IPS-20b (cell line): ENCODE measurements around the gene B4GAT1.
A peak's percentile ranks its signal among the peaks of the same experiment; 100 is the strongest.

Experiments used
- H3K27ac ChIP-seq: one replicate; pipeline ENCODE4 v1.5.1; 2013; ENCODE audit warnings: low read length
- H3K27me3 ChIP-seq: 2 replicates; pipeline ENCODE4 v1.6.1; 2013; ENCODE audit warnings: mild to moderate bottlenecking, low read length, inconsistent platforms; ENCODE audit not compliant: insufficient read depth
- H3K36me3 ChIP-seq: 2 replicates; pipeline ENCODE4 v1.6.1; 2013; ENCODE audit warnings: low read depth, mild to moderate bottlenecking, inconsistent platforms, low read length, moderate library complexity; ENCODE audit not compliant: insufficient read depth
- H3K4me1 ChIP-seq: 2 replicates; pipeline ENCODE4 v1.6.1; 2013; ENCODE audit warnings: mild to moderate bottlenecking, control low read depth, inconsistent platforms, low read length, moderate library complexity; ENCODE audit not compliant: insufficient read depth
- H3K4me3 ChIP-seq: 2 replicates; pipeline ENCODE4 v1.5.1; 2013; ENCODE audit warnings: mild to moderate bottlenecking, low read length, inconsistent platforms
- H3K9ac ChIP-seq: 2 replicates; pipeline ENCODE4 v1.6.1; 2013; ENCODE audit warnings: low read depth, mild to moderate bottlenecking, inconsistent platforms, low read length, moderate library complexity
- H3K9me3 ChIP-seq: 2 replicates; pipeline ENCODE4 v1.6.1; 2013; ENCODE audit warnings: mild to moderate bottlenecking, low read depth, low read length, inconsistent platforms; ENCODE audit not compliant: insufficient read depth

B4GAT1 gene

DNA sequence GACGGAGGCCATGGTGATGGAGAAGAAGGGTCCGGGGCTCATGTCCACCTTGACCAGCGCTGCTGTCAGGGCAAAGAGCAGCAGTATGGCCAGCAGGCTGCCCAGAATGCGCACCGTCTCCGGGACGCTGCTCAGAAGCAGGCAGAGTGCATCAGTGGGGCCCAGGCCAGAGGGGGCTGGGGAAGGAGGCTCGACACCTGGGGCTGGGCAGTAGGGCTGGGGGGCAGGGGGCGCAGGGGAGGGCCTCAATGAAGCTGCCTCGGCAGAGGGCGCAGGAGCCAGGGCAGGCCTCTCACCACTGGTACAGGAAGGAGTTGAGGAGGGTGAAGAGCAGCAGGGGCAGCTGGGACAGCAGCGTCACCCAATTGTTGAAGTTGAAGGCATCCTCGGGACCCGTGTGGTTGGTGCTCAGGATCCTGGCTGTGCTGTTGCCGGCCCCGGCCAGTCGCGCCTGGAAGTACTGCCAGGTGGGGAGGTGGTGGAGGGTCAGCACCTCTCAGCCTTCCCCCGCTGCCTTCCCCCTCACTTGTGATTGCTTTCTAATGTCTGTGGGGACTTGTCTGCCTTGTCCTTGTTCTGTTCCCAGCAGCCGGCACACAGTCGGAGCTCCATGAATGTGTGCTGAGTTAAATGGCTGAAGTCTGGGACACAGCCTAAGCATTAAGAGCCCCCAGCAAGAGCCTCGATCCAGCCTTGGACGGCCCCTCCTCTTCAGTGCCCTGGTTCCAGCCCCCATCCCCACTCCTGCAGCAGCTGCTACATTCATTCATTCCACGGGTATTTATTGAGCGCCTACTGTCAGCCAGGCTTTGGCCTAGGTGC is 21.9 kb upstream of the B4GAT1 start:
- Histone ChIP-seq H3K4me1 (peaks cover 14% of the 10 kb centered on the region), H3K36me3 (peaks cover 53% of the 10 kb centered on the region), H3K9me3 (no peaks in the 10 kb centered on the region), H3K27ac (no peak overlapping the region), H3K27me3 (no peaks in the 10 kb centered on the region), H3K9ac (peak overlapping the region; percentile 98; the same call in 1 of the 2 replicates), H3K4me3 (peak overlapping the region; percentile 98)

DNA sequence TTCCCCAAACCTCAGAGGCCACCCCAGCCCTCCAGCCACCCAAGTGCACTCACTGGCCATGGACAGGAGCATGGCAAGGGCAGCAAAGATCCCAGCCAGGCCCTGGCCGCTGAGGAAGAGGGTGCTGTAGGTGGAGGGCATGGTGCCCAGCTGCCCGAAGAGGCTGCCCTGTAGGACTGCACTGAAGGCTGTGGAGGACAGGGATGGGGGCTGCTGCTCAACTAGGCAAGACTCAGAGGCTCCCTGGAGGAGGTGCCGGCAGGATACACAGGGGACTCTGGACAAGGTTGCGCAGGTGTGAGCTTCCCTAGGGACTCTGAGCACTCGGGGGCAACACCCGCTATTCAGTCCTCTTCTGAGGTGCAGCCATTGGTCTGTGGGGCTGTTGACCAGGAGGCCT is 21.1 kb upstream of the B4GAT1 start:
- Histone ChIP-seq H3K4me3 (no peak overlapping the region), H3K27me3 (no peaks in the 10 kb centered on the region), H3K36me3 (peaks cover 56% of the 10 kb centered on the region), H3K27ac (no peak overlapping the region), H3K9me3 (no peaks in the 10 kb centered on the region), H3K4me1 (peaks cover 14% of the 10 kb centered on the region), H3K9ac (no peak overlapping the region)

DNA sequence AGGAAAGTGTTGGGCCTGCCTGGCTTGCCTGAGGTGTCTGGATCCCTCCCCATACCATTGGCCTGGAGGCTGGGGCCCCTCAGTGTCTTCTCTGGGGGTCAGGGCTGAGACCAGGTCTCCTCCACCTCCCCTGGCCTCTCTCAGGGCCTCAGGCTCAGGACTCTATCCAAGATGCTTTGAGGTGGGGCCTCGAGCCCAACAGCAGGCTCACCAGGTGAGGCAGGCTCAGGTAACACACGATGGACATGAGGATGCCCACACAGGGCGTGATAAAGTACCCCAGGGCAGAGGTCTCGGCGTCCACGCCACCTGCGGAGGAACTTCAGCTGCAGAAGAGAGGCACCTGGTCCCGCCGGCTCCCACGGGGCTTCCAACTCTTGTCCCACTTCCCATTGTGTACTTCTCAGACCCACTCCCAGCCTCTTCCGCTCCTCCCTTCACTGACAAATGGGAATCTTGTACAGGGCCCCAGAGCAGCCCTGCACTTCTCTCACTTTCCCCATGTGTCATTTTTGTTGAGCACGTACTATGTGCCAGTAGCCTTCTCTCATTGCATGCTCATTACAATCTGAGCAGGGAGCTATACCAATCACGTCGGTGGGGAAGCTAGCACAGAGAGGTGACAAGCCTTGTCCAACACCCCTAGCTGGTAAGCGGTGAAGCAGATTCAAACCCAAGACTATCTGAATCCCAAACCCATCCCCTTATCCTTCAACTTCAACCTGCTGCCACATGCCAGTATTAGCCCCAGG is 20.3 kb upstream of the B4GAT1 start:
- Histone ChIP-seq H3K9ac (no peak overlapping the region), H3K27ac (no peak overlapping the region), H3K9me3 (no peaks in the 10 kb centered on the region), H3K4me1 (peaks cover 11% of the 10 kb centered on the region), H3K4me3 (no peak overlapping the region), H3K36me3 (peaks cover 63% of the 10 kb centered on the region), H3K27me3 (no peaks in the 10 kb centered on the region)

DNA sequence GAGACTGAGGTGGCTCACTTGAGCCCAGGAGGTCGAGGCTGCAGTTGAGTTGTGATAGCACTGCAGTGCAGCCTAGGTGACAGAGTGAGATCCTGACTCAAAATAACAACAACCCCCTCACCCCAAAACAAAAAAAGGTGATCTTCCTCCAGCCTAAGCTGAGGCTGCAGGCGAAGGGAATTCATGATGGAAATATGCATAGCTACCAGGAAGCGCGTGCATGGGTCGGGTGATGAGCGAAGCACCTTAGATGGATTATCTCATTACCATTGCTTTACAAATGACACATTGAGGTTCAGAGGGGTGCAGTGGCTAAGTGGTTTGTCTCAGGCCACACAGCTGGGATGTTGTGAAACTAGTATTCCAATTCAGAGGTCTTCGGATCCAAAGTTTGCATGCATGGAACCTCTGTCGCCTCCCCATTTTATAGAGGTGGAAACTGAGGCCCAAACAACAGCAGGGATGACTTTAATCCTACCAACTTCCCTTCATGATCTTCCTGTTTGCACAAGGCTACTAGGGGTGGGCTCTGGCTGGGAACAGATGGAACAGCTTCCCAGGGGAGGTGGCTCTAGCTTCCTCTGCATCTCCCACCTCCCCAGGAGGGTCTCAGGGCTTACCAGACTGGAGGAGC is 19.5 kb upstream of the B4GAT1 start:
- H3K27me3 ChIP-seq, result no peaks in the 10 kb centered on the region
- H3K36me3 ChIP-seq, result peaks cover 71% of the 10 kb centered on the region
- peaks cover 8% of the 10 kb centered on the region for H3K4me1 ChIP-seq

DNA sequence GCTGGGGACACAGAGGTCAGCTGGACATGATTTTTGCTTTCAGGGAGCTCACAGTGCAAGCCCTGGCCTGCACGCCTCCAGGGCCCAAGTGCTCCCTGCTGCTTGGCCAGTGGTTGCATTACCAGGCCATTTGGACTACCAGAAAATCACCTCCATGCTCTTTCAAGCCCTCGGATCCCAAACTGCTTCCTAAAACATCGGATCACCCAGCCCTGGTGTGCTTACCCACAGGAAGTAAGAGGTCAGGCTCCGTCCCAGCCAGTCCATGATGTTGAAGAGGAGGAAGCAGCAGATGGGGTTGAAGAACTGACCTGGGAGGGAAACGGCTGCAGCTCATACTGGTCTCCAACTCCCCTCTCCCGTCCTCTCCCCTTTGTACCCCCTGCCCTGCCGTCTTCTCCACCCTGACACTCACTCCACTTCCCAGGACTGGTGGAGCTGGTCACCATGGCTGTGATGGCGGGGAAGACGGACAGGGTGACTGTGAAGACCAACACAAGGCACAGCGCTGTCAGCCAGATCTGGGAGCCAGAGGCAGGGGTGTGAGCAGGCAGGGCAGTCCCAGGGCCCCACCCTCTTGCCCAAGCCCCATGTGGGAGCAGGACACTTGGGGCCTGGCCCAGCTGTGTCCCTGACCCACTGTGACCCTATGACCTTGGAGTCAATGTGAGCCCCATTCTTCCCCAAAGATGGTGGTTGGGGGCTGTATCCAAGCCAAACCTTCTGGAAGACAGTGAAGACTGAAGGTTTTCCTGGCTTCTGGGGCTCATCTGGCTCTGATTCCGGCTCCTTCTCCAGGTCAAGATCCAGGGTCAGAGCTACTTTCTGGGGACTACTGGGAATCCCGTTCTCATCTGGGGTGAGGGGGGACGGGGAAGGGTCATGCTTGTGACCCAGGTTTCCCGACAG is 18.5 kb upstream of the B4GAT1 start:
- Histone ChIP-seq H3K4me1 (peaks cover 8% of the 10 kb centered on the region), H3K9ac (no peak overlapping the region), H3K9me3 (no peaks in the 10 kb centered on the region), H3K27me3 (no peaks in the 10 kb centered on the region), H3K27ac (no peak overlapping the region), H3K36me3 (peaks cover 71% of the 10 kb centered on the region), H3K4me3 (no peak overlapping the region)

More for the DNA sequence above, 19.5 kb upstream of the B4GAT1 start:
- Histone ChIP-seq H3K4me3 (no peak overlapping the region), H3K9me3 (no peaks in the 10 kb centered on the region), H3K9ac (no peak overlapping the region), H3K27ac (no peak overlapping the region)

DNA sequence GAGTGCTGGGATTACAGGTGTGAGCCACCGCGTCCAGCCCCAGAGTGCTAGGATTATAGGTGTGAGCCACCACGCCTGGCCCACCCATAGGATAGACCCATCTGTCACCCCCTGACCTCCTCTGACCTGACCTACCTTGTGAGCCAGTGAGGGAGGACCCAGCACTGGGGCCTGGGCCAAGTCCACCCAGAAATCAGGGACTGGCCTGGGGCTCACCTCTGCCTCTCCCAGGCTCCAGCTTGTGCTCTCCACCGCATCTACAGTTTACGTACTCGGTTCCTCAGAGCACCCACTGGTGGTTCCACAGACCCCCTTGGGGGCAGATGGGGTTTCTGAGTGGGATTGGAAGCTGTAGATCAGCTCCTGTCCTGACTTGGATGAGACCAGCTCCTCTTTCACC is 17.7 kb upstream of the B4GAT1 start:
- H3K27ac ChIP-seq, result no peak overlapping the region
- H3K9me3 ChIP-seq, result no peaks in the 10 kb centered on the region
- H3K4me1 ChIP-seq, result peaks cover 7% of the 10 kb centered on the region
- no peak overlapping the region for H3K9ac ChIP-seq
- H3K27me3 ChIP-seq, result no peaks in the 10 kb centered on the region
- H3K4me3 ChIP-seq, result no peak overlapping the region
- peaks cover 71% of the 10 kb centered on the region for H3K36me3 ChIP-seq

DNA sequence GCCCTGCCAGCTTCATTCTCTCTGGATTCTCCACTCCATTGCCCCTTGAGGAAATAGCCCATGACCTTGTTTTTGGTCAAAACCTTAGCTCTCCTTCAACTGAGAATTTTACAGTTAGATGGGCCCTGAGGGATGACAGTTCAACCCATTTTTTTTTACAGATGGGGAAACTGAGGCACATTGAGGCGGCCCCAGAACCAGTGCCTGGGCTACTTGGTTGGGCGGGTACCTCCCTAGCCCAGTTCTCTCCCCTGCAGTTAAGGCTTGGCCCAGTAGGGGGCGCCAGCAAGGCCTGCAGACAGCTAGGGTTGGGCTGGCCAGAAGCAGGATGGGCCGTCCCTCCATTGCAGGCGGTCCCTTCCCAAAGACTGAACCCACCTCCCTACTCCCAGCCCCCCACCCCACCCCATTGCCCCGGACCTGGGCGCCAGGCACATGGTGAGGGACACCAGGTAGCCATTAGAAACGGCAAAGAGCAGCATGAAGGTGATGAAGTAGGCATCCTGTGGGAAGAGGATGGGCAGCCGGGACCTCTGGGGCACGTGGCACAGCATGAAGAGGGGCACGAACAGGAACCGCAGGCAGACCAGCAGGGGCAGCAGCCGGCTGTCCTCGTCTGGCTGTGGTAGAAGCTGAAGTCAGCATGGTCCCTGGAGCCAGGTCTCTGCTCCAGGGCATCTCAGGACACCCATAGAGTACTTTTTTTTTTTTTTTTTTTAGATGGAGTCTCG is 16.5 kb upstream of the B4GAT1 start:
- Histone ChIP-seq H3K4me3 (no peak overlapping the region), H3K9ac (no peak overlapping the region), H3K27me3 (no peaks in the 10 kb centered on the region), H3K27ac (no peak overlapping the region), H3K4me1 (no peaks in the 10 kb centered on the region), H3K9me3 (no peaks in the 10 kb centered on the region), H3K36me3 (peaks cover 61% of the 10 kb centered on the region)

DNA sequence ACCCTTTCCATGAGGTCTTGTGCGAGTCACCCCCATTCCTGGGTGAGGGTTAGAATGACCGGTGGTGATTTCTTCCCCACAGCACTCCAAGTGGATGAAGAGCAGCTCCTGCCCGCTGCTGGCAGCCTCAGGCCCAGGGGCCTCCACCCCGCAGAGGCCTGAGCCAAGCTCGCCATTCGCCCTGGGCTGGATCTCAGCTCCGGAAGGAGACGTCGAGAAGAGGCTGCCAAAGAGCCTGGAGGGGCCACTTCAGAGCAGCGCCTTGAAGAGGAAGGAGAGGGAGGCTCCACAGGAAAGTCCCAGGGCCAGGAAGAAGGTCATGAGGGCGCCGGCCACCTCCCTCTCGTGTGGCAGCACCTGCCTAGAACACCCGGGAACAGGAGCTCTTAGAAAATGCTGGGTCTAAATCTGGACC is 15.8 kb upstream of the B4GAT1 start:
- Histone ChIP-seq H3K27ac (no peak overlapping the region), H3K4me1 (no peaks in the 10 kb centered on the region), H3K27me3 (no peaks in the 10 kb centered on the region), H3K4me3 (no peak overlapping the region), H3K36me3 (peaks cover 54% of the 10 kb centered on the region), H3K9me3 (no peaks in the 10 kb centered on the region), H3K9ac (no peak overlapping the region)

DNA sequence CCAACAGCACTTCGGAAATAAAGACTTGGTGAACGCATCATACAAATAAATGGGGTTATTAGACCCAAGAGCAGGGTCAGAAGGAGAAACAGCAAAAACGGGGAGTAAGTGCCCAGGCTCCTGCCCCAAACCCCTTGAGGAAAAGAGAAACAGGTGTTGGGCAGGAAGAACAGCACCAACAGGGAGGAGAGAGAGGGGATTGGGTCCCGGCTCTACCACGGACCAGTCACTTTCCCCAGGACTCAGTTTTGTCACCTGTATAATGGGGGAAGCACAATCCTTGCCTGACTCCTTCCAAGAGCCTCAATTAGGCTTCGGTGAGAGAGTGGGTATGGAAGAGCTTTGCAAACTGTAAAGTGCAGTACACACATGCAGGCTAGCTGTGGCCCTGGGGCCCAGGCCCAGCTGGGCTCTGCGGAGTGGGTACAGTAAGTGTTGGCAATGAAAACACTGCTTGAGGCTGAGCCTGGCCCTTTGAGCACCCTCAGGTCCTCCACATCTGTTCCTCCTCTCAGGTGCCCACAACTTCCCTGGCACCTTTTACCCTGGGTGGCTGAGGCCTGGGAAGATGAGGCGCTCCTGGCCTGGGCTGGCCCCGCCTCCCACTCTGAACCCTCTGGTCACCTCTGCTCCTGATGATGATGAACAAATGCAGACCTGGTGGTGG is 15.2 kb upstream of the B4GAT1 start:
- Histone ChIP-seq H3K27me3 (no peaks in the 10 kb centered on the region), H3K36me3 (peaks cover 48% of the 10 kb centered on the region), H3K27ac (no peak overlapping the region), H3K4me1 (no peaks in the 10 kb centered on the region), H3K4me3 (no peak overlapping the region), H3K9me3 (no peaks in the 10 kb centered on the region), H3K9ac (no peak overlapping the region)

DNA sequence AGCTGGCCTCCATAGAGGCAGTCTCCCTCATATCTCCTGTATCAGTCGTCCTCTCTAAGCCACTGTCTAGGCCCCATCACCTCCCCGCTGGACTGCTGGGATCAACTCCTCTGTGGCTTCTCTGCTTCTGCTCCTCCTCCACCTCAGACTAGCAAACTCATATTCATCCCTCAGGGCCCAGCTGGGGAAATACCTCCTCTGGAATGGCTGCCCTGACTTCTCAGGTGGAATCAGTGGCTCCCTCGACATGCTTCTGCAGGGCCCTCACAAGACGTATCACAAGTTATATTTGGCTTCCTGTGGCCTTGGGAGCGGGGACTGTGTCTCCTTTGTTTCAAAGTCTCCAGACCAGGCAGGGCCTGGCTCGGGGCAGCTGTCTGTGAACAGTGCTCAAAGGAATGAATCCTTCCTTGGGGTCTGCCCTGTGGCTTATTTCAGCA is 14.1 kb upstream of the B4GAT1 start:
- H3K9me3 ChIP-seq, result no peaks in the 10 kb centered on the region
- H3K36me3 ChIP-seq, result peaks cover 37% of the 10 kb centered on the region
- H3K27me3 ChIP-seq, result no peaks in the 10 kb centered on the region
- H3K27ac ChIP-seq, result no peak overlapping the region
- H3K4me1 ChIP-seq, result no peaks in the 10 kb centered on the region
- no peak overlapping the region for H3K9ac ChIP-seq
- no peak overlapping the region for H3K4me3 ChIP-seq
